HCT116 (cell line): ENCODE measurements around the gene MRPS12. TPM values are rescaled to one million over a fixed set of nuclear protein-coding genes. Genes with fewer than 3 reads are reported as not detected.
A peak's percentile ranks its signal among the peaks of the same experiment; 100 is the strongest.

Experiments used
- ATAC-seq: fragments of 200-7000 bp; cut with Tn5 transposase; 2 replicates; pipeline ENCODE4 v1.9.1; 2020; ENCODE audit warnings: mild to moderate bottlenecking, moderate library complexity
- BruUV-seq: library from RNA; stranded (reverse); fragments of 400-500 nt; replicated peaks from 2 replicates; lab custom pipeline; 2021; lab: Mats Ljungman, UMichigan
- CTCF ChIA-PET: fragments of 300-600 bp; sonication (Branson Sonifier 250); formaldehyde crosslinking; loops from one replicate; lab custom pipeline; 2021; ENCODE audit warnings: antibody characterized with exemption; lab: Charles Lee
- POLR2A ChIA-PET: fragments of 300-600, 350-600 bp; sonication (Branson Sonifier 250); formaldehyde crosslinking; loops from one replicate; lab custom pipeline; 2021; ENCODE audit warnings: antibody characterized with exemption; lab: Charles Lee
- RAD21 ChIA-PET, 2 experiments: fragments of 300-600 bp; sonication (Branson Sonifier 250); formaldehyde crosslinking; loops; one replicate each; lab custom pipeline; 2023; ENCODE audit warnings: low total read pairs in 2 of 2; ENCODE audit not compliant: uncharacterized antibody in 2 of 2, unreplicated experiment in 2 of 2, low non-redundant PET in 1 of 2; lab: Charles Lee
- DNase-seq: peaks from one replicate; pipeline ENCODE4 v3.0.0-alpha.2; 2010; ENCODE audit warnings: low read depth, low spot score
- H2AFZ ChIP-seq: fragments of 200-600 bp; shearing (Covaris generic), sonication (generic); 2 replicates; pipeline ENCODE4 v1.6.1; 2017; ENCODE audit warnings: low read depth, mixed run types, mixed read lengths, antibody characterized with exemption, low read length; ENCODE audit not compliant: poor library complexity, severe bottlenecking
- H3K27ac ChIP-seq: 2 replicates; pipeline ENCODE4 v1.5.1; 2012; ENCODE audit warnings: low read depth, low read length
- H3K27me3 ChIP-seq: fragments of 200-600 bp; sonication (generic); 2 replicates; pipeline ENCODE4 v1.6.1; 2016; ENCODE audit warnings: mixed run types, low read length, mixed read lengths; ENCODE audit not compliant: insufficient read depth
- H3K36me3 ChIP-seq, 2 experiments: fragments of 200-500 bp in 1 of 2; fragments of 200-600 bp in 1 of 2; sonication (Bioruptor generic) in 1 of 2; sonication (generic) in 1 of 2; 2 replicates each; pipeline versions ENCODE4 v1.5.1 to v1.6.1; 2014 to 2016; ENCODE audit warnings: low read length in 2 of 2, inconsistent platforms in 1 of 2, mixed read lengths in 1 of 2, mixed run types in 1 of 2; ENCODE audit not compliant: insufficient read depth in 2 of 2, control insufficient read depth in 1 of 2
- H3K4me1 ChIP-seq, 2 experiments: fragments of 200-600 bp in 1 of 2; sonication (generic) in 1 of 2; 2 replicates each; pipeline versions ENCODE4 v1.5.1 to v1.6.1; 2012 to 2017; ENCODE audit warnings: low read length in 2 of 2, inconsistent platforms in 1 of 2, mild to moderate bottlenecking in 1 of 2, mixed read lengths in 1 of 2, mixed run types in 1 of 2, moderate library complexity in 1 of 2; ENCODE audit not compliant: insufficient read depth in 2 of 2, control insufficient read depth in 1 of 2
- H3K4me2 ChIP-seq: fragments of 200-600 bp; sonication (generic); 2 replicates; pipeline ENCODE4 v1.6.1; 2017; ENCODE audit warnings: mixed run types, low read length, mixed read lengths
- H3K4me3 ChIP-seq, 2 experiments: fragments of 200-600 bp in 1 of 2; sonication (generic) in 1 of 2; replicated peaks in 1 of 2; 2 replicates each; pipeline ENCODE4 v1.5.1; 2011 to 2016; ENCODE audit warnings: low read length in 2 of 2, control low read depth in 1 of 2, low read depth in 1 of 2, mild to moderate bottlenecking in 1 of 2, mixed read lengths in 1 of 2, mixed run types in 1 of 2
- H3K79me2 ChIP-seq: fragments of 200-600 bp; sonication (generic); 2 replicates; pipeline ENCODE4 v1.6.1; 2017; ENCODE audit warnings: mild to moderate bottlenecking, mixed run types, low read length, moderate library complexity, mixed read lengths; ENCODE audit not compliant: insufficient read depth
- H3K9ac ChIP-seq: fragments of 200-600 bp; sonication (generic); 2 replicates; pipeline ENCODE4 v1.6.1; 2016; ENCODE audit warnings: low read length, mixed read lengths
- H3K9me2 ChIP-seq: fragments of 200-600 bp; sonication (generic), shearing (Covaris generic); 2 replicates; pipeline ENCODE4 v1.6.1; 2017; ENCODE audit warnings: mixed run types, mild to moderate bottlenecking, moderate library complexity; ENCODE audit not compliant: insufficient read depth
- H3K9me3 ChIP-seq, 2 experiments: fragments of 200-500 bp in 1 of 2; fragments of 200-600 bp in 1 of 2; sonication (Bioruptor generic) in 1 of 2; sonication (generic) in 1 of 2; 2 replicates each; pipeline ENCODE4 v1.6.1; 2014 to 2017; ENCODE audit warnings: low read length in 2 of 2, mixed read lengths in 2 of 2, inconsistent platforms in 1 of 2, low read depth in 1 of 2, mild to moderate bottlenecking in 1 of 2, mixed run types in 1 of 2, moderate library complexity in 1 of 2; ENCODE audit not compliant: control insufficient read depth in 1 of 2, insufficient read depth in 1 of 2
- H4K20me1 ChIP-seq: fragments of 200-600 bp; sonication (generic), shearing (Covaris generic); 2 replicates; pipeline ENCODE4 v1.6.1; 2017; ENCODE audit warnings: mixed run types, mild to moderate bottlenecking, moderate library complexity; ENCODE audit not compliant: insufficient read depth
- CBX3 ChIP-seq: IDR thresholded peaks from 2 replicates; pipeline ENCODE4 v1.6.1; 2012; ENCODE audit warnings: low read depth
- EGR1 ChIP-seq: IDR thresholded peaks from 2 replicates; pipeline ENCODE4 v1.6.1; 2012; ENCODE audit warnings: low read depth
- EZH2 ChIP-seq: fragments of 200-600 bp; sonication (generic); IDR thresholded peaks from 2 replicates; pipeline ENCODE4 v1.6.1; 2017; ENCODE audit warnings: antibody characterized with exemption, mixed run types
- EZH2phosphoT487 ChIP-seq: fragments of 200-600 bp; IDR thresholded peaks from 2 replicates; pipeline ENCODE4 v1.6.1; 2018; ENCODE audit warnings: antibody characterized with exemption, borderline replicate concordance
- FOSL1 ChIP-seq: IDR thresholded peaks from 2 replicates; pipeline ENCODE4 v1.6.1; 2012; ENCODE audit warnings: low read depth
- SIN3A ChIP-seq: IDR thresholded peaks from 2 replicates; pipeline ENCODE4 v1.6.1; 2012; ENCODE audit warnings: low read depth
- TCF7L2 ChIP-seq: IDR thresholded peaks from 2 replicates; pipeline ENCODE4 v1.7.0; 2011; ENCODE audit warnings: borderline replicate concordance, inconsistent platforms; ENCODE audit not compliant: insufficient read depth, insufficient read length; ENCODE audit errors: extremely low read depth
- YY1 ChIP-seq: IDR thresholded peaks from 2 replicates; pipeline ENCODE4 v1.6.1; 2011; ENCODE audit warnings: low read length, low read depth, moderate library complexity, mild to moderate bottlenecking; ENCODE audit not compliant: insufficient replicate concordance; ENCODE audit errors: extremely low read depth
- intact Hi-C: fragments of 100-400 bp; cut with micrococcal nuclease; formaldehyde crosslinking; loops from 2 replicates; pipeline ENCODE4 v1.10.0; 2022
- total RNA-seq: library from RNA; stranded (reverse); gene quantifications from one replicate; pipeline ENCODE4 v1.2.1, GENCODE V29; 2021; ENCODE audit not compliant: unreplicated experiment
- TF ChIP-seq, protein P1 (sequence below): IDR thresholded peaks from 2 replicates; pipeline ENCODE4 v1.6.1; 2012

MRPS12 gene
- total RNA-seq, 1 experiment from 2014 or later = 97.7 TPM

DNA sequence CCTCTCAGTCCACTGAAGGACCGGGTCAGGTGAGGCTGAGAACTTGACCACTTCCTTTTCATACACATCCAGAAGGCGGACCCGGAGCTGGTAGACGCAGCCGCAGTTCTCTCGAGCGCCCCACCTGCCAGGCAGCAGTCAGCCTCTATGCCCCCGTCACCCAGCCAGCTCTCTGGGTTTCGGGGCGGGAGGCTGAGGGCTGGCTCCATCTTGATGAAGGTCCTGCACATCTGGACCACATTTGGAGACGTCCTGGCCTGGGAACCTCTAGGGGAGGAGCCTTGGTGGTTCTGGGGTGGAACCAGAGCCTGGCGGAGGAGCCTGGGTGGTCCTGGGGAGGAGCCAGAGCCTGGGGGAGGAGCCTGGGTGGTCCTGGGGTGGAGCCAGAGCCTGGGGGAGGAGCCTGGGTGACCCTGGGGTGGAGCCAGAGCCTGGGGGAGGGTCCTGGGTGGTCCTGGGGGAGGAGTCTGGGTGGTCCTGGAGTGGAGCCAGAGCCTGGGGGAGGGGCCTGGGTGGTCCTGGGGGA lies 14.3 kb downstream of the MRPS12 start:
- DNase-seq = no peak
- H3K4me3 ChIP-seq = no peak overlapping the region
- TF ChIP-seq SIN3A (no peak), YY1 (no peak), EZH2 (no peak), FOSL1 (no peak), EZH2phosphoT487 (no peak), CBX3 (no peak)
- TF ChIP-seq, protein P1, sequence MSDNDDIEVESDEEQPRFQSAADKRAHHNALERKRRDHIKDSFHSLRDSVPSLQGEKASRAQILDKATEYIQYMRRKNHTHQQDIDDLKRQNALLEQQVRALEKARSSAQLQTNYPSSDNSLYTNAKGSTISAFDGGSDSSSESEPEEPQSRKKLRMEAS = no peak

DNA sequence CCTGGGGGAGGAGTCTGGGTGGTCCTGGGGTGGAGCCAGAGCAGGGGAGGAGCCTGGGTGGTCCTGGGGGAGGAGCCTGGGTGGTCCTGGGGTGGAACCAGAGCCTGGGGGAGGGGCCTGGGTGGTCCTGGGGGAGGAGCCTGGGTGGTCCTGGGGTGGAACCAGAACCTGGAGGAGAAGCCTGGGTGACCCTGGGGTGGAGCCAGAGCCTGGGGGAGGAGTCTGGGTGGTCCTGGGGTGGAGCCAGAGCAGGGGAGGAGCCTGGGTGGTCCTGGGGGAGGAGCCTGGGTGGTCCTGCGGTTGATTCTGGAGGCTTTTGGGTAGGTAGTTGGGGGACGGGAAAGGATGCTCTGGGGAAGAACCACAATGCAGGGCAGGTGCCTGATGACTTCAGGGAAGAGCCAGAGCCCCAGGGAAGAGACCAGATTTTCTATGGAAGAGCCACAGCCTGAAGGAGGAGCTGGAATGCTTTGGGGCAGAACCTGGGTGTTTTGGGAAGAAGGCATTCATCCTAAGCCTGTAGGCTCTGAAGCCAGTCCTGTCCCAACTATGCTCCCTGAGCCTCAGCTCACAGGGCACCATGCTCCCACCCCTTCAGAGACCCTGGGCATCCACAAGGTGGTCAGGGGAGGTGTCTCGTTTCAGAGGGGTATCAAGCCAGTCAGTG lies 15.0 kb downstream of the MRPS12 start:
- H3K79me2 ChIP-seq = no peaks in the 10 kb centered on the region
- RAD21 ChIA-PET = no interaction called here
- no peaks in the 10 kb centered on the region for H3K9me2 ChIP-seq
- no peaks in the 10 kb centered on the region for H3K4me1 ChIP-seq
- H3K4me2 ChIP-seq = no peak overlapping the region
- ATAC-seq (peak; percentile 57), DNase-seq (no peak)
- H3K27me3 ChIP-seq = no peaks in the 10 kb centered on the region
- CTCF ChIA-PET = no interaction called here
- POLR2A ChIA-PET = no interaction called here
- H3K9ac ChIP-seq = no peak overlapping the region
- H4K20me1 ChIP-seq = no peaks in the 10 kb centered on the region
- no peaks in the 10 kb centered on the region for H3K9me3 ChIP-seq
- H3K4me3 ChIP-seq = no peak overlapping the region
- TF ChIP-seq EGR1 (no peak), TCF7L2 (no peak)
- no TSS peak for BruUV-seq
- H2AFZ ChIP-seq = no peak overlapping the region
- no peaks in the 10 kb centered on the region for H3K36me3 ChIP-seq
- no peak overlapping the region for H3K27ac ChIP-seq
- intact Hi-C loops = no loop called here

More for the DNA sequence above, 14.3 kb downstream of the MRPS12 start:
- ChIA-PET CTCF (no interaction called here), RAD21 (interaction anchor here in 1 of 2 experiments (0.7 kb wide), 1 partner anchor 27 kb away, joined by 3 read pairs; no protein-coding TSS in a partner anchor), POLR2A (no interaction called here)
- ATAC-seq = peak; percentile 61
- Histone ChIP-seq H3K36me3 (no peaks in the 10 kb centered on the region), H4K20me1 (no peaks in the 10 kb centered on the region), H3K79me2 (no peaks in the 10 kb centered on the region), H3K9me2 (no peaks in the 10 kb centered on the region), H3K27ac (no peak overlapping the region), H3K9ac (no peak overlapping the region), H3K9me3 (no peaks in the 10 kb centered on the region), H2AFZ (no peak overlapping the region), H3K27me3 (no peaks in the 10 kb centered on the region), H3K4me1 (no peaks in the 10 kb centered on the region), H3K4me2 (no peak overlapping the region)
- intact Hi-C loops = no loop called here
- BruUV-seq = no TSS peak
